HepG2 (cell line): ENCODE results near the gene ACOT8. TPM values are rescaled to one million over a fixed set of nuclear protein-coding genes. Genes with fewer than 3 reads are reported as not detected.

ENCODE experiments used
- CCAR2 ChIP-seq: fragments of 200-400 bp; formaldehyde crosslinking; optimal IDR thresholded peaks from 2 replicates; pipeline ENCODE3; 2018; ENCODE audit warnings: low read depth, mild to moderate bottlenecking, low read length, moderate library complexity
- ESRRA ChIP-seq: sonication (generic); formaldehyde crosslinking; IDR thresholded peaks from 2 replicates; pipeline ENCODE4 v1.5.1; 2020; ENCODE audit warnings: mild to moderate bottlenecking, low read depth, missing genetic modification reagents
- KLF16 ChIP-seq, 2 experiments: sonication (generic) in 1 of 2; formaldehyde crosslinking in 1 of 2; IDR thresholded peaks; 2 replicates each; pipeline versions ENCODE4 v1.6.1 to v1.8.0; 2016 to 2023; ENCODE audit warnings: missing genetic modification reagents in 2 of 2, missing compliant biosample characterization in 1 of 2
- MEIS1 ChIP-seq: sonication (generic); formaldehyde crosslinking; IDR thresholded peaks from 2 replicates; pipeline ENCODE4 v1.9.0; 2021; ENCODE audit warnings: mild to moderate bottlenecking, missing genetic modification reagents, moderate library complexity, borderline replicate concordance
- MYNN ChIP-seq: sonication (generic); formaldehyde crosslinking; IDR thresholded peaks from 2 replicates; pipeline ENCODE4 v1.4.0; 2020; ENCODE audit warnings: mild to moderate bottlenecking, low read depth, missing genetic modification reagents
- POLR2AphosphoS5 ChIP-seq: IDR thresholded peaks from 2 replicates; pipeline ENCODE4 v1.6.1; 2012; ENCODE audit warnings: low read depth, low read length
- SUZ12 ChIP-seq: fragments of 150-350 bp; IDR thresholded peaks from 2 replicates; pipeline ENCODE4 v1.6.1; 2014; ENCODE audit warnings: low read depth, low read length
- U2AF2 ChIP-seq: fragments of 200-400 bp; formaldehyde crosslinking; IDR thresholded peaks from 2 replicates; pipeline ENCODE4 v1.6.1; 2017; ENCODE audit warnings: low read depth, mild to moderate bottlenecking, low read length
- ZNF138 ChIP-seq: sonication (generic); formaldehyde crosslinking; IDR thresholded peaks from 2 replicates; pipeline ENCODE4 v1.5.0; 2020; ENCODE audit warnings: mild to moderate bottlenecking, low read depth, missing genetic modification reagents
- ZNF232 ChIP-seq: sonication (generic); formaldehyde crosslinking; IDR thresholded peaks from 2 replicates; pipeline ENCODE4 v1.4.0; 2020; ENCODE audit warnings: missing genetic modification reagents, borderline replicate concordance
- ZNF235 ChIP-seq: sonication (generic); formaldehyde crosslinking; IDR thresholded peaks from 2 replicates; pipeline ENCODE4 v1.8.1; 2023; ENCODE audit warnings: mild to moderate bottlenecking, missing genetic modification reagents, borderline replicate concordance
- ZNF329 ChIP-seq: sonication (generic); formaldehyde crosslinking; IDR thresholded peaks from 2 replicates; pipeline ENCODE4 v1.9.0; 2021; ENCODE audit warnings: low read depth, mild to moderate bottlenecking, missing genetic modification reagents
- ZNF331 ChIP-seq: sonication (generic); formaldehyde crosslinking; IDR thresholded peaks from 2 replicates; pipeline ENCODE4 v1.4.0; 2020; ENCODE audit warnings: missing genetic modification reagents
- ZNF460 ChIP-seq: sonication (generic); formaldehyde crosslinking; IDR thresholded peaks from 2 replicates; pipeline ENCODE4 v1.5.1; 2020; ENCODE audit warnings: missing genetic modification reagents, mild to moderate bottlenecking, borderline replicate concordance
- ZSCAN30 ChIP-seq: sonication (generic); formaldehyde crosslinking; IDR thresholded peaks from 2 replicates; pipeline ENCODE4 v1.5.0; 2020; ENCODE audit warnings: mild to moderate bottlenecking, missing genetic modification reagents
- polyA plus RNA-seq, 8 experiments: library from polyadenylated mRNA; depleted of rRNA in 3 of 8; stranded (reverse) in 7 of 8; unstranded in 1 of 8; fragments of >200 nt; fragmentation: Illumina TruSeq in 4 of 8; extraction: Trizol in 4 of 8; gene quantifications; 2 replicates each; pipeline versions ENCODE4 v1.2.1 to v1.2.3, GENCODE V29; 2011 to 2016; ENCODE audit warnings: low read depth in 4 of 8, missing spikeins in 1 of 8, mixed read lengths in 1 of 8; ENCODE audit not compliant: insufficient read depth in 1 of 8
- total RNA-seq, 5 experiments: library from RNA; depleted of rRNA; stranded (reverse); fragments of >200 nt; fragmentation: Illumina TruSeq; extraction: Trizol; gene quantifications; 2 replicates each; pipeline ENCODE4 v1.2.3, GENCODE V29; 2016; ENCODE audit warnings: low read depth in 1 of 5
- TF ChIP-seq, protein P1 (sequence below): sonication (generic); formaldehyde crosslinking; IDR thresholded peaks from 2 replicates; pipeline ENCODE4 v1.8.1; 2023; ENCODE audit warnings: missing genetic modification reagents, inconsistent platforms, borderline replicate concordance
- TF ChIP-seq, protein P2 (sequence below): IDR thresholded peaks from 2 replicates; pipeline ENCODE4 v1.6.1; 2012; ENCODE audit warnings: inconsistent platforms
- TF ChIP-seq, protein P3 (sequence below): sonication (generic); formaldehyde crosslinking; IDR thresholded peaks from 2 replicates; pipeline ENCODE4 v1.4.0; 2020; ENCODE audit warnings: mild to moderate bottlenecking, missing genetic modification reagents

Gene ACOT8
- total and polyA plus RNA-seq, 2 of the 13 experiments (the other 11 are each of a cell fraction or from before 2014, with no cell fraction given) = 31.4 to 45.5 TPM

DNA sequence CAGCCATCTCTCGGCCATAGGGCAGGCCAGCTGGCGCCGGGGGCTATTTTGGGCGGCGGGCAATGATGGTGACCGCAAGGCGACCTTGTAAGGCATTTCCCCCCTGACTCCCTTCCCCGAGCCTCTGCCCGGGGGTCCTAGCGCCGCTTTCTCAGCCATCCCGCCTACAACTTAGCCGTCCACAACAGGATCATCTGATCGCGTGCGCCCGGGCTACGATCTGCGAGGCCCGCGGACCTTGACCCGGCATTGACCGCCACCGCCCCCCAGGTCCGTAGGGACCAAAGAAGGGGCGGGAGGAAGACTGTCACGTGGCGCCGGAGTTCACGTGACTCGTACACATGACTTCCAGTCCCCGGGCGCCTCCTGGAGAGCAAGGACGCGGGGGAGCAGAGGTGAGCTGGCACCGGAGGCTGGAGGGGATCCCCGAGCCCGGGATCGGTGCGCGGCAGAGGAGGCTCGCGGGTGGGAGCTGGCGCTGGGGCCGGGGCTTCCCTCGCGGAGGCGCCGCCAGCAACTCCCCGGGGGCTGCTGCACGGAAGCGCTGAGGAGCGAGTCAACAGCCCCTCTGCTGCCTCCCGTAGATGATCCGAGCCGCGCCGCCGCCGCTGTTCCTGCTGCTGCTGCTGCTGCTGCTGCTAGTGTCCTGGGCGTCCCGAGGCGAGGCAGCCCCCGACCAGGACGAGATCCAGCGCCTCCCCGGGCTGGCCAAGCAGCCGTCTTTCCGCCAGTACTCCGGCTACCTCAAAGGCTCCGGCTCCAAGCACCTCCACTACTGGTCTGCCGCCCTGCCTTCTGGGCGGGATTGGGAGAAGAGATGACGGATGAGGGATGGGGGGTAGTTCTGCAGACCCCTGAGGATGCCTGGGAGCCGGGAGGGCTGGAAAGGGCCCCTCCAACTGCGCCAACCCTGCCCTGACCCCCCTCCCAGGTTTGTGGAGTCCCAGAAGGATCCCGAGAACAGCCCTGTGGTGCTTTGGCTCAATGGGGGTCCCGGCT lies 34.1 kb upstream of the ACOT8 start, which contains the start of the genes CTSA and NEURL2 (continued):
- TF ChIP-seq ZNF329 (CRISPR knock-in tag) (peak; percentile 90), ESRRA (CRISPR knock-in tag) (peak; percentile 99), MYNN (CRISPR knock-in tag) (peak; percentile 80), MEIS1 (CRISPR knock-in tag) (peak; percentile 99), ZSCAN30 (CRISPR knock-in tag) (peak; percentile 99), CCAR2 (no peak), U2AF2 (peak; percentile 94), ZNF331 (peak; percentile 98), ZNF460 (CRISPR knock-in tag) (peak; percentile 87; the same call in 1 of the 2 replicates), KLF16 (CRISPR knock-in tag; IDR thresholded peaks at IDR 0.05) (peak; percentile 99 to 100), ZNF138 (CRISPR knock-in tag) (peak; percentile 97), SUZ12 (no peak), ZNF235 (CRISPR knock-in tag) (0 out of 2 replicates have a peak, but pooled peaks have one; percentile 49), POLR2AphosphoS5 (peak; percentile 95), ZNF232 (peak; percentile 98)
- TF ChIP-seq, protein P1, sequence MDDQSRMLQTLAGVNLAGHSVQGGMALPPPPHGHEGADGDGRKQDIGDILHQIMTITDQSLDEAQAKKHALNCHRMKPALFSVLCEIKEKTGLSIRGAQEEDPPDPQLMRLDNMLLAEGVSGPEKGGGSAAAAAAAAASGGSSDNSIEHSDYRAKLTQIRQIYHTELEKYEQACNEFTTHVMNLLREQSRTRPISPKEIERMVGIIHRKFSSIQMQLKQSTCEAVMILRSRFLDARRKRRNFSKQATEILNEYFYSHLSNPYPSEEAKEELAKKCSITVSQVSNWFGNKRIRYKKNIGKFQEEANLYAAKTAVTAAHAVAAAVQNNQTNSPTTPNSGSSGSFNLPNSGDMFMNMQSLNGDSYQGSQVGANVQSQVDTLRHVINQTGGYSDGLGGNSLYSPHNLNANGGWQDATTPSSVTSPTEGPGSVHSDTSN = peak; percentile 94
- TF ChIP-seq, protein P2, sequence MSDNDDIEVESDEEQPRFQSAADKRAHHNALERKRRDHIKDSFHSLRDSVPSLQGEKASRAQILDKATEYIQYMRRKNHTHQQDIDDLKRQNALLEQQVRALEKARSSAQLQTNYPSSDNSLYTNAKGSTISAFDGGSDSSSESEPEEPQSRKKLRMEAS = peak; percentile 99
- TF ChIP-seq, protein P3, sequence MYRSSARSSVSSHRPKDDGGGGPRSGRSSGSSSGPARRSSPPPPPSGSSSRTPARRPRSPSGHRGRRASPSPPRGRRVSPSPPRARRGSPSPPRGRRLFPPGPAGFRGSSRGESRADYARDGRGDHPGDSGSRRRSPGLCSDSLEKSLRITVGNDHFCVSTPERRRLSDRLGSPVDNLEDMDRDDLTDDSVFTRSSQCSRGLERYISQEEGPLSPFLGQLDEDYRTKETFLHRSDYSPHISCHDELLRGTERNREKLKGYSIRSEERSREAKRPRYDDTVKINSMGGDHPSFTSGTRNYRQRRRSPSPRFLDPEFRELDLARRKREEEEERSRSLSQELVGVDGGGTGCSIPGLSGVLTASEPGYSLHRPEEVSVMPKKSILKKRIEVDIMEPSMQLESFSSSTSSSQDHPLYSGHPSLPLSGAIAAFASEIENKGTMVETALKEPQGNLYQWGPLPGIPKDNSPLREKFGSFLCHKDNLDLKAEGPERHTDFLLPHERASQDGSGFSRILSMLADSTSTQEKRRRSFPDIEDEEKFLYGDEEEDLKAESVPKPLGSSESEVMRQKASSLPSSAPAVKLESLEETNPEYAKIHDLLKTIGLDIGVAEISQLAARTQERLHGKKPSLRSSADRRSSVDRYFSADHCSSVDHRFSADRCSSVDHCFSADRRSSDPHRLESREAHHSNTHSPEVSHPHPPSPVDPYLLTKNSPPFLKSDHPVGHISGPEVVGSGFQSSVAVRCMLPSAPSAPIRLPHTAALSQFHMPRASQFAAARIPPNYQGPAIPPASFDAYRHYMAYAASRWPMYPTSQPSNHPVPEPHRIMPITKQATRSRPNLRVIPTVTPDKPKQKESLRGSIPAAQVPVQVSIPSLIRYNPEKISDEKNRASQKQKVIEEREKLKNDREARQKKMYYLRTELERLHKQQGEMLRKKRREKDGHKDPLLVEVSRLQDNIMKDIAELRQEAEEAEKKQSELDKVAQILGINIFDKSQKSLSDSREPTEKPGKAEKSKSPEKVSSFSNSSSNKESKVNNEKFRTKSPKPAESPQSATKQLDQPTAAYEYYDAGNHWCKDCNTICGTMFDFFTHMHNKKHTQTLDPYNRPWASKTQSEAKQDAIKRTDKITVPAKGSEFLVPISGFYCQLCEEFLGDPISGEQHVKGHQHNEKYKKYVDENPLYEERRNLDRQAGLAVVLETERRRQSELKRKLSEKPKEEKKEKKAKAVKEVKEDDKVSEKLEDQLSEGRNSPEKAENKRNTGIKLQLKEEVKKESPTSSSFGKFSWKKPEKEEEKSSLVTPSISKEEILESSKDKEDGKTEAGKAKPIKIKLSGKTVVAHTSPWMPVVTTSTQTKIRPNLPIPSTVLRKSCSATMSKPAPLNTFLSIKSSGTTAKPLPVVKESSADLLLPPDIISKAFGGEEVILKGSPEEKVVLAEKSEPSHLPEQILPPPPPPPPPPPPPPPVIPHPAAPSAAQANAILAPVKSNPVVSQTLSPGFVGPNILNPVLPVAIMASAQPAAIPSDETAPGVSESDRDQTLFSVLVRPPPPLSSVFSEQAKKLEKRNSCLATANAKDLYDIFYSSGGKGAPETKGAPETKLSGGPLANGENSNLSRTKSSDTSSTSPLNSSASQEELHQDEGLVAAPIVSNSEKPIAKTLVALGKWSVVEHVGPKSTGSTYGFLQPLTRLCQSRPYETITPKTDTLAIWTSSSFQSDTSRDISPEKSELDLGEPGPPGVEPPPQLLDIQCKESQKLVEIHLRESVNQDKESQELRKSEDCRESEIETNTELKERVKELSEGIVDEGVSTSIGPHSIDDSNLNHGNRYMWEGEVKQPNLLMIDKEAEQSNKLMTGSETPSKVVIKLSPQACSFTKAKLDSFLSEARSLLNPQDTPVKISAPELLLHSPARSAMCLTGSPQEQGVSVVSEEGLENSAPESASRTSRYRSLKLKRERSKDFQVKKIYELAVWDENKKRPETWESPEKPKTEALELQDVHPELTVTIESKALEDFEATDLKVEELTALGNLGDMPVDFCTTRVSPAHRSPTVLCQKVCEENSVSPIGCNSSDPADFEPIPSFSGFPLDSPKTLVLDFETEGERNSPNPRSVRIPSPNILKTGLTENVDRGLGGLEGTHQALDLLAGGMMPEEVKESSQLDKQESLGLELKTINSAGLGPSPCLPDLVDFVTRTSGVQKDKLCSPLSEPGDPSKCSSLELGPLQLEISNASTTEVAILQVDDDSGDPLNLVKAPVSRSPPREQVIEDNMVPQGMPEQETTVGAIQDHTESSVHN (CRISPR knock-in tag) = peak; percentile 98
